Measurements from ENCODE around the gene DCAF8. TPM values are rescaled to one million over a fixed set of nuclear protein-coding genes. Genes with fewer than 3 reads are reported as not detected.

DCAF8 gene
- total RNA-seq, 1 experiment from 2014 or later = 181 TPM

DNA sequence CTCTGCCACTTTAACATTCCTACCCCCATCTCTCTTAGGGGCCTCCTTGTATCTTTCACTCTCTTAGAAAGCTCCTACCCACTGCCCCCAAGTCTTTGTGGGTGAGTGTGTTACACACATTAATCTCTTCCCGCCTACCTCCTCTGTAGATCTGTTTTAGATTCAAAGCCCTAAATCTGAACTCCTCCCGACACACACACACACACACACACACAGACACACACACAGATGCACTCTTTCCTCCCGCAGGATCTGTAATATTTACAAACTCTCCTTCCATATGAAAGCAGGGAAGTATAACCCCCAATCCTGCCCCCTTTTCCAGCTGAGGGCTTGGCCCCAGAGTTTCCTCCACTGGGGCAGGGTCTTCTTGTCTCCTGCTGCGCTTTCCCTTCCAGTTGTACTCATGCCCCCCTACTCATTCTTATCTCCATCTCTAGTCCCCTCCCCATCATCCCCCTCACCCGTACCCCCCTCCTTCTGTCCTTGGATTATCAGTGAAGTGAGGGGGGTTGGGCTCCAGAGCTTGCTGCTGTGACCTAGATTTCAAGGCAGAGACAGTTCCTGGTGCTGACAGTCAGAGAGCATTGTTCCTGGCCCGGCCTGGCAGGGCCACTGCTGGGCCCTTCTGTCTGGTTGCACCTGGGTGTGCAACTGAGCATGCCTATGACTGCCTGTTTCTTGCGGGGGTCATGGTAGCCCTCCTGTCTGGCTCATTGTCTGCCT lies 52.9 kb downstream of the DCAF8 start:
- intact Hi-C loops (cut with micrococcal nuclease) = loop anchor here (5.0 kb wide), 1 partner anchor 43 kb away; no protein-coding TSS in a partner anchor
- Mint-ChIP-seq H3K27me3 (ENCODE audit: insufficient read depth, unreplicated experiment) (no peaks in the 10 kb centered on the region), H3K27ac (ENCODE audit: low read depth, unreplicated experiment) (peak overlapping the region; percentile 20), H3K36me3 (ENCODE audit: insufficient read depth, unreplicated experiment) (peaks cover 41% of the 10 kb centered on the region), H3K4me3 (ENCODE audit: unreplicated experiment) (no peak overlapping the region), H3K9me3 (ENCODE audit: unreplicated experiment) (no peaks in the 10 kb centered on the region), H3K4me1 (ENCODE audit: insufficient read depth, unreplicated experiment) (peaks cover 25% of the 10 kb centered on the region)
- no TSS peak for BruUV-seq (replicated peaks)
- DNase-seq (ENCODE audit: unreplicated experiment) = no peak
- ChIA-PET CTCF (interaction anchor here (0.6 to 11.6 kb wide), 9 partner anchors 8 to 108 kb away, joined by 3 to 99 read pairs (median 8); no protein-coding TSS in a partner anchor), POLR2A (interaction anchor here (1.3 to 4.7 kb wide), 2 partner anchors 52 to 112 kb away, joined by 5 to 23 read pairs; partner anchors contain the start of gene IGSF8)
- TF ChIP-seq, protein P1, sequence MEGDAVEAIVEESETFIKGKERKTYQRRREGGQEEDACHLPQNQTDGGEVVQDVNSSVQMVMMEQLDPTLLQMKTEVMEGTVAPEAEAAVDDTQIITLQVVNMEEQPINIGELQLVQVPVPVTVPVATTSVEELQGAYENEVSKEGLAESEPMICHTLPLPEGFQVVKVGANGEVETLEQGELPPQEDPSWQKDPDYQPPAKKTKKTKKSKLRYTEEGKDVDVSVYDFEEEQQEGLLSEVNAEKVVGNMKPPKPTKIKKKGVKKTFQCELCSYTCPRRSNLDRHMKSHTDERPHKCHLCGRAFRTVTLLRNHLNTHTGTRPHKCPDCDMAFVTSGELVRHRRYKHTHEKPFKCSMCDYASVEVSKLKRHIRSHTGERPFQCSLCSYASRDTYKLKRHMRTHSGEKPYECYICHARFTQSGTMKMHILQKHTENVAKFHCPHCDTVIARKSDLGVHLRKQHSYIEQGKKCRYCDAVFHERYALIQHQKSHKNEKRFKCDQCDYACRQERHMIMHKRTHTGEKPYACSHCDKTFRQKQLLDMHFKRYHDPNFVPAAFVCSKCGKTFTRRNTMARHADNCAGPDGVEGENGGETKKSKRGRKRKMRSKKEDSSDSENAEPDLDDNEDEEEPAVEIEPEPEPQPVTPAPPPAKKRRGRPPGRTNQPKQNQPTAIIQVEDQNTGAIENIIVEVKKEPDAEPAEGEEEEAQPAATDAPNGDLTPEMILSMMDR (IDR thresholded peaks at IDR 0.05; ENCODE audit: unreplicated experiment) = no peak

DNA sequence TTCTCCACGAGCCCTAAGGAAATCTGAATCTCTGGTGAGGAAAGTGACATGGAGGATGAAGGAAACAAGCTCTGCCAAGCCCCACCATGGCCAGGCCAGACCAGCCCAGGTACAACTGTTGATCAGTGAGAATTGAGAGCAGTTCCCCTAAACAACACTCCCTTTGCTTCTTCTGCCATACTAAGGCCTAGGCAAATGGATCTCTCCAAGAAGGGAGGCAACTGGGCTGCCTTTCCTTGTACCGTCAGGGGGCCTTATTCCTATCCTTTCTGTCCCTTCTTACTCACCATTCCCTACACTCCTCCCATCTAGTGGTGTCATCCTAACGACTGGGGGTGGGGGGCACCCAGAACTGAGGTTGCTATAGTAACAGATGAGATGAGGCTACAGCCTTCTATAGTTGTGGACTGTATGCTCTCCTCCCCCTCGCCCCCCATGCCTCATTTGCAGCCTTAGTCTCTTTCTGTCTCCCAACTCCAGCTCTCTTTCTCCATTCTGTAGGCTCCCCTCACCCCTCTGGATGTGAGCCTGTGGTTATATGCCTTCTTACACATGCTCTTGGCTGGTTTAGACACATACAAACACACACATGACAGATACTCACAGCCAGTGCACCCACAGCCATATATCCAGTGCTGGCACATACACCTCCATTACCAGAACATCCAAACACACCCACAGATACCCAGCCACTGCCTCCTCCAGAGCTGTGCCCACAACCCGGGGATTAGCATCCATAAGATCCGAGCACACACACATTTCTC lies 53.6 kb downstream of the DCAF8 start:
- H3K36me3 Mint-ChIP-seq (ENCODE audit: insufficient read depth, unreplicated experiment) = peaks cover 35% of the 10 kb centered on the region

DNA sequence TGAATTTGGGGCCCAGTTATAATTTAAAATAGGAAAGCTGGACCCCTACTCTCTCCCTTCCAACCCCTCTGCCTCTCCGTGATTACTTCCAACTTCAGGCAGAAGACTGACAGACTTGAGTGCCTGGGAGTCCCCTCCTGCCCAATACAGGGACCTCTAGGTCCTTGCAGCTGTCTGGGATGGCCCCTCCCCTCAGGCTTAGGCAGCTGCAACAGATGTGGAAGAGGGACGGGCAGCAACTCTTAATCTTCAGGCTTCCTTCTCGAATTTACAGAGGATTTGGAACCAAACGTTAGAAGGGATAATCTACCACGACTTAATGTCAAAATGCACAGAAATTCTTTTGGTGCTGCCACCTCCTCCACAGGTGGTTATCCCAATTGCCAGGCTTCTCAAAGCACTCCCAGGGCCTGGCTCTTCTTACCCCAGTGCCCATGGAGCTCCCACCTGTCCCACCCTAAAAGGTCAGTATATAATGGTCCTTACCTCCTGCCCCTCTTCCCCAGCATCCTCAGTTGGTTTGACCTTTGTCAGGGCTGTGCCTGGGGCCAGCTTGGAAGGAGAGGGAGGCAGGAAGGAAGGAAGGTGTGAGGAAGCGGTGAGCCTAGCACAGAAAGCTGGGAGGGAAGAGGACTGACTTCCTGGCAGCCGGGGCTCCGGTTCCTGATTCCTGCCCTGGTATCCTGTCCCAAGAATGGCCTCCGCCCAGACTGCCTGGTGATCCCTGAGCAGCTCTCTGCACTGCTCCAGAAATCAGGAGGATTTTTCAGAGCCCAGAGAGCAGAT lies 54.4 kb downstream of the DCAF8 start:
- ChIA-PET CTCF (interaction anchor here (0.6 to 11.6 kb wide), 14 partner anchors 9 to 397 kb away, joined by 3 to 99 read pairs (median 4); no protein-coding TSS in a partner anchor), POLR2A (interaction anchor here (0.8 to 4.7 kb wide), 7 partner anchors 10 to 110 kb away, joined by 3 to 29 read pairs (median 4); partner anchors contain the start of genes DCAF8 and IGSF8)
- Mint-ChIP-seq H3K4me1 (ENCODE audit: insufficient read depth, unreplicated experiment) (peaks cover 25% of the 10 kb centered on the region), H3K27me3 (ENCODE audit: insufficient read depth, unreplicated experiment) (no peaks in the 10 kb centered on the region), H3K9me3 (ENCODE audit: unreplicated experiment) (no peaks in the 10 kb centered on the region), H3K4me3 (ENCODE audit: unreplicated experiment) (no peak overlapping the region), H3K27ac (ENCODE audit: low read depth, unreplicated experiment) (peak overlapping the region; percentile 20), H3K36me3 (ENCODE audit: insufficient read depth, unreplicated experiment) (peaks cover 27% of the 10 kb centered on the region)
- BruUV-seq (replicated peaks) = no TSS peak
- DNase-seq (ENCODE audit: unreplicated experiment) = no peak
- intact Hi-C loops (cut with micrococcal nuclease) = loop anchor here (5.0 kb wide), 1 partner anchor 44 kb away; no protein-coding TSS in a partner anchor
- TF ChIP-seq, protein P1 (IDR thresholded peaks at IDR 0.05; ENCODE audit: unreplicated experiment) = no peak

More for the DNA sequence above, 53.6 kb downstream of the DCAF8 start:
- Mint-ChIP-seq H3K4me1 (ENCODE audit: insufficient read depth, unreplicated experiment) (peaks cover 25% of the 10 kb centered on the region), H3K27me3 (ENCODE audit: insufficient read depth, unreplicated experiment) (no peaks in the 10 kb centered on the region), H3K27ac (ENCODE audit: low read depth, unreplicated experiment) (peak overlapping the region; percentile 20), H3K4me3 (ENCODE audit: unreplicated experiment) (no peak overlapping the region), H3K9me3 (ENCODE audit: unreplicated experiment) (no peaks in the 10 kb centered on the region)
- BruUV-seq (replicated peaks) = no TSS peak
- no peak for DNase-seq (ENCODE audit: unreplicated experiment)
- CTCF ChIA-PET = interaction anchor here (0.6 to 11.6 kb wide), 11 partner anchors 10 to 107 kb away, joined by 3 to 99 read pairs (median 5); no protein-coding TSS in a partner anchor
- intact Hi-C loops (cut with micrococcal nuclease) = loop anchor here (5.0 kb wide), 1 partner anchor 44 kb away; no protein-coding TSS in a partner anchor
- POLR2A ChIA-PET = interaction anchor here (0.9 to 4.7 kb wide), 6 partner anchors 9 to 111 kb away, joined by 3 to 23 read pairs (median 4); partner anchors contain the start of gene IGSF8
- TF ChIP-seq, protein P1 (IDR thresholded peaks at IDR 0.05; ENCODE audit: unreplicated experiment) = no peak

Data from MCF 10A (cell line).